Dendritic cell treated with granulocyte-macrophage colony-stimulating factor and Interleukin-4, amounts not matched to agents 40 ng/mL and 50 ng/mL, for 4 days (primary cell): Measurements from ENCODE around the gene NBEAL1.
"Not testable (repeated sequence)": the region's sequence is repeated elsewhere in the genome, so short reads cannot be mapped to it uniquely, and the experiment has no call there.

ENCODE experiments used
- H3K27ac Mint-ChIP-seq: one replicate; pipeline ENCODE4 v1.8.0; 2022; ENCODE audit warnings: mild to moderate bottlenecking, mixed read lengths
- H3K27me3 Mint-ChIP-seq: one replicate; pipeline ENCODE4 v1.8.0; 2022; ENCODE audit warnings: mild to moderate bottlenecking, mixed read lengths
- H3K36me3 Mint-ChIP-seq: one replicate; pipeline ENCODE4 v1.8.0; 2022; ENCODE audit warnings: low read depth, mixed read lengths
- H3K4me1 Mint-ChIP-seq: one replicate; pipeline ENCODE4 v1.8.0; 2022; ENCODE audit warnings: low read depth, mixed read lengths
- H3K4me3 Mint-ChIP-seq: one replicate; pipeline ENCODE4 v1.8.0; 2022; ENCODE audit warnings: mild to moderate bottlenecking, moderate library complexity, mixed read lengths
- H3K9me3 Mint-ChIP-seq: one replicate; pipeline ENCODE4 v1.8.0; 2022; ENCODE audit warnings: mixed read lengths
- intact Hi-C: fragments of 100-400 bp; cut with micrococcal nuclease; formaldehyde crosslinking; loops from one replicate; pipeline ENCODE4 v1.15.0; 2022

Gene NBEAL1

DNA sequence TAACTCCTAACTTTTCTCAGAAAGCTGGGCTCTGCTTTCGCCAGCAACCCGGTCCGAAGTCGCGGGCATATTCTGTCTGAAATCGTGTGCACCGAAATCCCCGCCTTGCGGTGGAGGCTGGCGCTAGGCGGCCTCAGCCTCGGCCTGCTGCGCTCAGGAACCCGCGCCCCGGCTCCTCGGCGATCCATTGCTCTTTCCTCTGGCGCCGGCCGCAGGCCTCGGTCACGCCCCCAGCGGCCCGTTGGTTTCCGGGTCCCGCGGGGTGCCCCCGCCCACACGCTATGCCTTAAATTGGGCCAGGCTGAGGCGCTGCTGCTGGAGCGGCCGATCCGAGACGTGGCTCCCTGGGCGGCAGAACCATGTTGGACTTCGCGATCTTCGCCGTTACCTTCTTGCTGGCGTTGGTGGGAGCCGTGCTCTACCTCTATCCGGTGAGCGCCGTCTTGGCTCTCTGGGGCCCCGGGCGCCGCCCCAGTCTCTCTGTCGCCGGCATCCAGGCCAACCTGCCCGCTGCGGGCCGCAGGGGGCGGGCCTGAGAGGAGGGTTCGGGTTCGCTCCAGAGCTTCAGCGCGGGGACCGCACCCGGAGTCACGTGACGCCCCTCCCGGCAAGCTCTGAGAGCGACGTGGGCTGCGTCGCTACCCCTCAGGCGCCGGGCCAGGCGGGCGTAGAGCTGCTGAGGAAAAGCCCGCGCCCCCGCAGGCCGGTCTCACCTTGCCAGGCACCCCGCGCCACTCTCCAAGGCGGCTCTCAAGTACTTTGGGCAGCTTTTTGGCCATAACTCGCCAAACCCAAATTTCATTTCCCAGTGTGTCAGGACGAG lies 224.2 kb downstream of the NBEAL1 start, which contains the start of gene CYP20A1:
Gene CYP20A1 (plus strand): TSS at position 315 of the 823 bp plus-strand sequence. CDS start 45 bp downstream, at position 360.
- H3K4me3 Mint-ChIP-seq = peak within 1 kb of the TSS; percentile 85
- peak within 1 kb of the TSS; percentile 85 for H3K27ac Mint-ChIP-seq
- peaks cover 16% of the 10 kb centered on the region for H3K4me1 Mint-ChIP-seq
- intact Hi-C loops = loop anchor here (1.0 to 5.0 kb wide), 2 partner anchors 89 to 327 kb away; partner anchors contain the start of genes ABI2, CARF and WDR12
- H3K36me3 Mint-ChIP-seq = peaks cover 41% of the 10 kb centered on the region
- no peaks in the 10 kb centered on the region for H3K9me3 Mint-ChIP-seq
- no peaks in the 10 kb centered on the region for H3K27me3 Mint-ChIP-seq

DNA sequence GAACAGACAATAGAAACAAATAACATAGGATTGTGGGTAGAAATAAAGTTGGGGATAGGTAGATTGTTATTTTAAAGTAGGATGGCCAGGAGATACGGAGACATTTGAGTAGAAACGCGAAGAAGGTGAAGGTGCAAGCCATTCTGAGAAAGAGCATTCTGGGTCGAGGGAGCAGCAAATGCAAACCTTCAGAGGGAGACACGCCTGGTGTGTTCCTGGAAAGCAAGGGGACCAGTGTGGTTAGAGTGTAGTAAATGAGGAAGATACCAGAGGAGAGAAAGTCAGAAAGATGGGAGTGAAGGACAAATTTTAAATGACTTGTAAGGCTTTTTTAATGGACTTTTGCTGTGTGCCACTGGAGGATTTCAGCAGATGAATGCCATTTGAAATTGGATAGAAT lies 225.8 kb downstream of the NBEAL1 start:
- Mint-ChIP-seq H3K36me3 (peaks cover 57% of the 10 kb centered on the region), H3K9me3 (no peaks in the 10 kb centered on the region), H3K27me3 (no peaks in the 10 kb centered on the region), H3K4me3 (peak overlapping the region; percentile 85), H3K27ac (peak overlapping the region; percentile 85), H3K4me1 (peaks cover 16% of the 10 kb centered on the region)
- intact Hi-C loops = no loop called here

DNA sequence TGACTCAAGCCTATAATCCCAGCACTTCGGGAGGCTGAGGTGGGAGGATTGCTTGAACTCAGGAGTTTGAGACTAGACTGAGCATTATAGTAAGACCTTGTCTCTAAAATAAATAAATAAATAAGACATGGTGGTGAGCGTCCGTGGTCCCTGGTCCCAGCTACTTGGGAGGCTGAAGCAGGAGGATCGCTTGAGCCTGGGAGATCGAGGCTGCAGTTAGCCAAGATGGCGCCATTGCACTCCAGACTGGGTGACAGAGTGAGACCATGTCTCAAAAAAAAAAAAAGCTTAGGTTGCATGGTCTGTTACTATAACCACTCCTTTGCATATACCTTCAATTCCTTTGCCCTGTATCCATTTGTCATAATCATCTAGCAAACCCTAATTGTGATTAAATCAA lies 227.8 kb downstream of the NBEAL1 start:
- H3K4me3 Mint-ChIP-seq = no peak overlapping the region
- intact Hi-C loops = no loop called here
- H3K36me3 Mint-ChIP-seq = peaks cover 76% of the 10 kb centered on the region
- no peaks in the 10 kb centered on the region for H3K27me3 Mint-ChIP-seq
- peaks cover 20% of the 10 kb centered on the region for H3K4me1 Mint-ChIP-seq
- no peaks in the 10 kb centered on the region for H3K9me3 Mint-ChIP-seq
- no peak overlapping the region for H3K27ac Mint-ChIP-seq

DNA sequence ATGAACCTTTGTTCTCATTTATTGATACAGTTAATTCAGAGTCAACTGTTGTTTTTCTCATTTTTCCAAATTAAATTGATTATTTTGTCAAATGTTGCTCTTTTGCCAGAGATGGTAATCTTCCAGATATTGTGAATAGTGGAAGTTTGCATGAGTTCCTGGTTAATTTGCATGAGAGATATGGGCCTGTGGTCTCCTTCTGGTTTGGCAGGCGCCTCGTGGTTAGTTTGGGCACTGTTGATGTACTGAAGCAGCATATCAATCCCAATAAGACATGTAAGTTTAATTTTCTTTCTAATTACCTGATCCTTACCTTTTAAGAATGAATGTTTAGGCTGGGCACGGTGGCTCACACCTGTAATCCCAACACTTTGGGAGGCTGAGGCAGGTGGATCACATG lies 232.0 kb downstream of the NBEAL1 start:
- intact Hi-C loops = no loop called here
- peaks cover 4% of the 10 kb centered on the region for H3K4me1 Mint-ChIP-seq
- H3K27ac Mint-ChIP-seq = no peak overlapping the region
- no peaks in the 10 kb centered on the region for H3K27me3 Mint-ChIP-seq
- H3K9me3 Mint-ChIP-seq = no peaks in the 10 kb centered on the region
- peaks cover 97% of the 10 kb centered on the region for H3K36me3 Mint-ChIP-seq
- no peak overlapping the region for H3K4me3 Mint-ChIP-seq

DNA sequence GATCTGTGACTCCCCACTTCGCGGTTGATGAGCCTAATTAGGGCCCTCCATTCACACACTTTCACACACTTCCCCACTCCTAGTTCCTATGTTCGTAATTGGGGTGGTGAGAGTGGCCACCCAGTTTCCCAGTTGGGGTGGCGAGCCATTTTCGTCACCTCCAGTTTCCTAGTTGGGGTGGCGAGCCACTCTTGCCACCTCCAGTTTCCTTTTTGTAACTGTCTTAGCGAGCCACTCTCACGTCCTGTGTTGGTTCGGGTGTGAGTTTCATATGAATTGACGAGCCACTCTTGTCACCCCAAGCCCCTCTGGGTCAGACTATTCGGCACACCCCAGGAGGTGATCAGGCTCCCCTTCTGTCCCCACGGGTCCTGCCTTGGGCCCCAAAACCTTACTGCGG lies 238.1 kb downstream of the NBEAL1 start:
- no peaks in the 10 kb centered on the region for H3K4me1 Mint-ChIP-seq
- H3K27me3 Mint-ChIP-seq = no peaks in the 10 kb centered on the region
- no peak overlapping the region for H3K4me3 Mint-ChIP-seq
- intact Hi-C loops = no loop called here
- peaks cover 98% of the 10 kb centered on the region for H3K36me3 Mint-ChIP-seq
- no peak overlapping the region for H3K27ac Mint-ChIP-seq
- peaks cover 19% of the 10 kb centered on the region for H3K9me3 Mint-ChIP-seq

DNA sequence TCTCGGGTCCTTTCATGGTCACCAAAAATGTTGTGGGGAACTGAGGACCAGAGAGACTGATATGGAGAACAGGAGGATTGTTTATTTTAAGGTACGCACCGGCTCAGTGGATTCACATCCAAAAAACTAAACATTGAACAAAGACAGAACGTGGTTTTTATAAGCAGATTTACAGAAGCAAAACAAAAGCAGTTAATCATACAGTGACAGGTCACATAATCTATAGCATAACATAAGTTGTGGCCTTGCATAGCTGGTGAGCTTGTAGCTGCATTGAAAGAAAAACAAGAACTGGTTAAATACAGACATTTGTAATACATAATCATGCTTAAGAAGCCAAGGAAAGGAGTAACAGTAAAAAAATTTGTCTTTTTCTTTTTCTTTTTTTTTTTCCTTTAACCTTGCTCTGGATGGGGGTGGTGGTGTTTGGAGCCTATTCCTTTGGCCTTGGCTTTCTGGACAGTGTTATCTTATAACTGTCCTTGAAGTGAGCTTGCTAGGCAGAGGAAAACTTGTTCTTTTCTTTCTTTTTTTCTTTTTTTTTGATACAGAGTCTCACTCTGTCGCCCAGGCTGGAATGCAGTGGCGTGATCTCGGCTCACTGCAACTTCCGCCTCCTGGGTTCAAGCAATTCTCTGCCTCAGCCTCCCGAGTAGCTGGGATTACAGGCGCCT lies 238.9 kb downstream of the NBEAL1 start:
- peaks cover 19% of the 10 kb centered on the region for H3K9me3 Mint-ChIP-seq
- intact Hi-C loops, H3K4me1 Mint-ChIP-seq, H3K27me3 Mint-ChIP-seq, H3K4me3 Mint-ChIP-seq, H3K27ac Mint-ChIP-seq: not testable (repeated sequence)
- peaks cover 98% of the 10 kb centered on the region for H3K36me3 Mint-ChIP-seq

DNA sequence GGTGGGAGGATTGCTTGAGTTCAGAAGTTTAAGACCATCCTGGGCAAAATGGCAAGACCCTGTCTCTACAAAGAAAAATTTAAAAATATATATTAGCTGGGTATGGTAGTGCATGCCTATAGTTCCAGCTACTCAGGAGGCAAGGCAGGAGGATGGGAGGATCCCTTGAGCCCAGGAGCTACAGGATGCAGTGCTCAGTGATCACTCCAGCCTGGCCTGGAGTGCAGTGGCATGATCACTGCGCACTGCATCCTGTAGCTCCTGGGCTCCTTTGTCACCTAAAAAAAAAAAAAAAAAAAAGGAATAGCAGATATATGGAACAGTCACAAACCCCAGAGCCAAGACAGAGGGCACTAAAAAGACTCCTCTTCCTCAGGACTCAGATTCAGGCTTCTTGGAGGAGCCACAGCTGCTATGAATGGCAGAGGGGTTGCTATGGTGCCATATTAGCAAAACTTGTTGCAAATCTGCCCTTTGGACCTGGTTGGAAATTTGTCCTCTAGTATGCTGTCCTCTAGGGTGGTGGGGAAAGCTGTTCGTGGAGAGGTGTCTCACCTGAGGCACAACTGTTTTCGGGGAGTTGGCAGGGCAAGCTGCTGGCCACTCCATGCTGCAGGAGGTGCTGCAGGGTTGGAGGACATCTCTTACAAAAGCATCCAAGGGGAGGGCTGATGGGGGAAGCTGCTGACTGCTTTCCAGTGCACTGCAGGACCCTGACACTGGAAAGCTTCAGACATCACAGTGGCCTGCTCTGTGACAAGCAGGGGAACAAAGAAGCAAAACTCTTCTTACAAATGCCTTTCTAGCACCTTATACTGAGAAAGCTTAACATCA lies 246.9 kb downstream of the NBEAL1 start:
- Mint-ChIP-seq H3K4me3 (no peak overlapping the region), H3K4me1 (no peaks in the 10 kb centered on the region), H3K27ac (no peak overlapping the region), H3K9me3 (no peaks in the 10 kb centered on the region), H3K36me3 (peaks cover 98% of the 10 kb centered on the region), H3K27me3 (no peaks in the 10 kb centered on the region)
- intact Hi-C loops = no loop called here
